ENCODE measurements around the gene TWIST2. TPM values are rescaled to one million over a fixed set of nuclear protein-coding genes. Genes with fewer than 3 reads are reported as not detected.

Gene TWIST2
- total RNA-seq, 1 donor from 2014 or later: 2.7 TPM

DNA sequence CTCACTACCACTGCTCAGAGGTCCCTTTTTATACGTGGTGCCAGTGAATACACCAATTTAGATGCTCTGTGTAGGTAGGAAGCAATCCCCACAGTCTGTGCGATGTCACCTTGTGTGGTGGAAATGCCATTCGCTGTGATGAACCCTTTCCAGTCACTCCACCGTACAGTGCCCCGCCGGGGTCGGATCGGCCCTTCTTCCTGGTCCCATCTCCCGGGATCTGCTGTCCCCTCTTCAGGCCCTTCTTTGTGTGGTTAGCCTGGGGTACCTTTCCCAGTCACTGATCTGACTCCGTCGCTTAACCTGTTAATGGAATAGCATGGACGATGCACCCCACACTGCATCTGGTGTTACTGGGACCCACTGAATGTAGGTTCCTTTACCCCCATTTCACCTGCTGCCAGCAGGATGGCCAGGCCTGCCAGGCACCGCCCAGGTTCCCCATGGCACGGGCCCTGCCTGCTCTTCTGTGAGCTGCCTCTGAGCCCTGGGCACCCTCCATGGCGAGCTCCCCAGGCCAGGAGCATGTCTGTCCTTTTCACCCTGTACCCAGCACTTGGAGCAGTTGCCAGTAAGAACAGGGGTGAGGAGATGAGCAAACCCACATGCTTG is 18.0 kb downstream of the TWIST2 start:
- peaks cover 20% of the 10 kb centered on the region for H3K4me1 ChIP-seq
- no peak for DNase-seq
- no peaks in the 10 kb centered on the region for H3K9me3 ChIP-seq (replicated peaks)
- no peak overlapping the region for H3K27ac ChIP-seq (replicated peaks)
- H3K4me3 ChIP-seq: no peak overlapping the region
- intact Hi-C loops (cut with micrococcal nuclease): no loop called here
- H3K27me3 ChIP-seq (ENCODE audit: low read depth): peaks cover 12% of the 10 kb centered on the region
- no peaks in the 10 kb centered on the region for H3K36me3 ChIP-seq
- TF ChIP-seq, protein P1, sequence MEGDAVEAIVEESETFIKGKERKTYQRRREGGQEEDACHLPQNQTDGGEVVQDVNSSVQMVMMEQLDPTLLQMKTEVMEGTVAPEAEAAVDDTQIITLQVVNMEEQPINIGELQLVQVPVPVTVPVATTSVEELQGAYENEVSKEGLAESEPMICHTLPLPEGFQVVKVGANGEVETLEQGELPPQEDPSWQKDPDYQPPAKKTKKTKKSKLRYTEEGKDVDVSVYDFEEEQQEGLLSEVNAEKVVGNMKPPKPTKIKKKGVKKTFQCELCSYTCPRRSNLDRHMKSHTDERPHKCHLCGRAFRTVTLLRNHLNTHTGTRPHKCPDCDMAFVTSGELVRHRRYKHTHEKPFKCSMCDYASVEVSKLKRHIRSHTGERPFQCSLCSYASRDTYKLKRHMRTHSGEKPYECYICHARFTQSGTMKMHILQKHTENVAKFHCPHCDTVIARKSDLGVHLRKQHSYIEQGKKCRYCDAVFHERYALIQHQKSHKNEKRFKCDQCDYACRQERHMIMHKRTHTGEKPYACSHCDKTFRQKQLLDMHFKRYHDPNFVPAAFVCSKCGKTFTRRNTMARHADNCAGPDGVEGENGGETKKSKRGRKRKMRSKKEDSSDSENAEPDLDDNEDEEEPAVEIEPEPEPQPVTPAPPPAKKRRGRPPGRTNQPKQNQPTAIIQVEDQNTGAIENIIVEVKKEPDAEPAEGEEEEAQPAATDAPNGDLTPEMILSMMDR (IDR thresholded peaks at IDR 0.05; ENCODE audit: borderline replicate concordance): no peak

DNA sequence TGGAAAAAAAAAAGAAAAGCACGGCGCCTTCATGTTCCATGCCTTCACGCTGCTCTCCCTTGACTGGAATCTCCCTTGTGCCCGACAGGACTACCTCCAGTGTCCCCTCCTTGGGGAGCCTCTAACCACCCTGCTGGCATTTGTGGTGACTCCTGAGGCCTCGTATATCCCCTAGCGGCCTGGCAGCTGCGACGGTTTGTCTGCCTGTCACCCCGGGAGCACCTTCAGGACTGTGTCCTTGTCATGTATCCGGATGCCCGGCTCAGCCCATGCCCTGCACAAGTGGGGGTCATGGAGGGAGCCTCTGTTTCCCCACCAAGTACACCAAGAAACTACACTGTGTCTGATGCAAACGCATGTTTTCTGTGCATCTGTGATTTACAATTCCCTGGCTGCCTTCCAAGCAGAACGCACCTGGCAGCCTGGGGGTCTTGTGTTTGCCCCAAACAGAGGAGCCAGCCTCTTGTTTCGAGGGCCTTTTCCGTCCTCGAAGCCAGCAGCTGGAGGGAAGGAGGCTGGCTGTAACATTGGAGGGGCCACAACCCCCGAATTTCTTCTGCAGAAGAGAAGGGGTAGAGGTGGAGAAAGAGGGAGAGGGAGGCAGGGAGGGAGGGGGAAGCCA is 18.9 kb downstream of the TWIST2 start:
- H3K4me1 ChIP-seq: peaks cover 20% of the 10 kb centered on the region
- H3K27me3 ChIP-seq (ENCODE audit: low read depth): peaks cover 4% of the 10 kb centered on the region
- H3K36me3 ChIP-seq: no peaks in the 10 kb centered on the region
- no peak overlapping the region for H3K27ac ChIP-seq (replicated peaks)
- no peak overlapping the region for H3K4me3 ChIP-seq
- TF ChIP-seq, protein P1 (IDR thresholded peaks at IDR 0.05; ENCODE audit: borderline replicate concordance): no peak
- H3K9me3 ChIP-seq (replicated peaks): no peaks in the 10 kb centered on the region
- no peak for DNase-seq
- intact Hi-C loops (cut with micrococcal nuclease): no loop called here

DNA sequence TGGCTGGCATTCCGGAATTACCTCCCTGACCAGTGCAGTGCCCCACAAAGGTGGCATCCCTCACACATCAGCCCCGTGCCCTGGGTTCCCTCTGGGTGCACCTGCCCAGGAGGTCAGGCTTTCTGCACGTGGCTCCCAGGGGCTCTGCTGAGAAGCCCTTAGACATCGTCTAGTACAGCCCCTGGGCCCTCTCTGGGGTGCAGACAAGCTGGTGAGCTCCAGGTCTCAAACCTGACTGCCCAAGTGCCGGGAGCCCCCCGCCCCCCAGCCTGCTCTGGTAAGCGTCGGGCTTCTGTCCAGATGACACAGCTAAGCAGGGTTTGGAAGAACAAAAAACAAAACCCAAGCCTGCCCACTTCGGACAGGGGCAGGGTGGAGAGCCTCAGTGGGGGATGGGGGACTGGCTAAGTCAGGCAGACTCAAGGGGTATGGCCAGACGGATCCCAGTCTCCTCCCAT is 20.2 kb downstream of the TWIST2 start:
- Histone ChIP-seq H3K9me3 (replicated peaks) (no peaks in the 10 kb centered on the region), H3K36me3 (no peaks in the 10 kb centered on the region), H3K4me1 (peaks cover 20% of the 10 kb centered on the region), H3K27ac (replicated peaks) (peak overlapping the region; percentile 5), H3K27me3 (ENCODE audit: low read depth) (peaks cover 15% of the 10 kb centered on the region), H3K4me3 (no peak overlapping the region)
- TF ChIP-seq, protein P1 (IDR thresholded peaks at IDR 0.05; ENCODE audit: borderline replicate concordance): no peak
- intact Hi-C loops (cut with micrococcal nuclease): no loop called here
- no peak for DNase-seq

DNA sequence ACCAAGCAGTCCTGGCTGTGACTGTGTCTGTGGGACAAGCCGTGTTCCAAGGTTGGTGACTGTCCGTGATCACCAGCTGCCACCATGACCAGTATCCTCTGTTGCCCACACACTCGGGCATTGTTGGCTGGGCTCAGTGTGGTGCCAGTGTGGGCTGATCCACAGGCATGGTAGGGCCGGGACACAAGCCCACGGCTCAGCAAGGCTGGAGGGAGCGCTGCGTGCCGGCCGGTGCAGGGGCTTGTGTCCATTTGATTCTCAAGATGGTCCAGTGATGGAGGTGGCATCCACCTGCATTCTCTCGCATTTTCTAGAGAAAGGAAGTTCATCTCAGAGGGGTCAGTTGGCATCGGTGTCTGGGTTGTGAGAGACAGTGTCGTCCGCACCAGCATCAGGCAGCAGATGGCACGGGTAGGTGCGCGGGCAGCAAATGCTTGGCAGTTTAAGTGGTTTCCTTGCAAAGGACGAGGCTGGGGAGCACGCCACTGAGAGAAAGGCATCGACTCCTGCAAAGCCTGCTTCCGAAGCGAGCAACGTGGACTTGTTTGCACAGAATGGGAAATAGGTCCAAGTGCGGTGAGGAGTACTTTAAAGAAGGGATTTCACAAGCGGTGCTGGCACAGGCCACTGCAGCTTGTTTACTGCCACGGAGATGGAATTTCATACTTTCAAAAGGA is 20.9 kb downstream of the TWIST2 start:
- Histone ChIP-seq H3K4me3 (no peak overlapping the region), H3K27ac (replicated peaks) (peak overlapping the region; percentile 55), H3K9me3 (replicated peaks) (no peaks in the 10 kb centered on the region), H3K27me3 (ENCODE audit: low read depth) (peaks cover 21% of the 10 kb centered on the region), H3K36me3 (no peaks in the 10 kb centered on the region), H3K4me1 (peaks cover 17% of the 10 kb centered on the region)
- TF ChIP-seq, protein P1 (IDR thresholded peaks at IDR 0.05; ENCODE audit: borderline replicate concordance): no peak
- intact Hi-C loops (cut with micrococcal nuclease): no loop called here
- peak; percentile 64 for DNase-seq

DNA sequence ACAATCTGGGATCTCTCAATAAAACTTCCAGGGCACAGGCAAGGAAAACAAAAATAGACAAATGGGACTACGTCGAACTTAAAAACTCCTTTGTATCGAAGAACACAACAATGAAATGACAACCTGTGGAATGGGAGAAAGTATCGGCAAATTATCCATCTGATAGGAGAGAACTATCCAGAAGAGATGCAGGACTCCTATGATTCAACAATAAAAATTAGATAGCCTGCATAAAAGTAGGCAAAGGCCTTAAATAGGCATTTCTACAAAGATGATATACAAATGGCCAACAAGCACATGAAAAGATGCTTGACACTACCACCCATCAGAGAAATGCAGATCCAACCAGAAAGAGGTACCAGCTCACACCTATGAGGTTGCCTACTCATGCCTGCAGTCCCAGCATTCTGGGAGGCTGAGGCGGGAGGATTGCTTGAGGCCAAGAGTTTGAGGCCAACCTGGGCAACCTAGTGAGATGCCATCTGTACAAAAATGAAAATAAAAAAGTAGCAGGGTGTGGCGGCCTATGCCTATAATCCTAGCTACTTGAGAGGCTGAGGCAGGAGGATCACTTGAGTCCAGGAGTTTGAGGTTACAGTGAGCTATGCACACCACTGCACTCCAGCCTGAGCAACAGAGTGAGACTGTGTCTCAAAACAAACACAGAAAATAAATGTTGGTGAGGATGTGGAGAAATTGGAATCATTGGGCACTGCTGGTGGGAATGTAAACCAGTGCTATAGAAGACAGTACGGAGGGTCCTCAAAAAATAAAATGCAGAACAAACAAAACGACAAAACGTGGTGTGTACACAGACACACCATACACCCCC is 21.6 kb downstream of the TWIST2 start:
- peaks cover 29% of the 10 kb centered on the region for H3K27me3 ChIP-seq (ENCODE audit: low read depth)
- TF ChIP-seq, protein P1 (IDR thresholded peaks at IDR 0.05; ENCODE audit: borderline replicate concordance): no peak
- no peaks in the 10 kb centered on the region for H3K9me3 ChIP-seq (replicated peaks)
- H3K4me3 ChIP-seq: no peak overlapping the region
- H3K4me1 ChIP-seq: peaks cover 14% of the 10 kb centered on the region
- intact Hi-C loops (cut with micrococcal nuclease): no loop called here
- peak overlapping the region; percentile 55 for H3K27ac ChIP-seq (replicated peaks)
- H3K36me3 ChIP-seq: no peaks in the 10 kb centered on the region
- DNase-seq: no peak
